HG03520 (cell line): ENCODE results near the gene PC.

Experiments used
- ATAC-seq: cut with Tn5 transposase; IDR thresholded peaks from one replicate; pipeline ENCODE4 v1.9.1; 2021; ENCODE audit warnings: mild to moderate bottlenecking, moderate library complexity; ENCODE audit not compliant: unreplicated experiment

The PC gene

GRCh38 chr11:66885950-66886440, 72.2 kb downstream of the PC start:
- no peak for ATAC-seq

GRCh38 chr11:66885469-66885868, 72.7 kb downstream of the PC start:
- no peak for ATAC-seq

GRCh38 chr11:66884443-66884842, 73.7 kb downstream of the PC start:
- ATAC-seq = no peak

- ATAC-seq = no peak
Measured at GRCh38 chr11:66883016-66883965, 74.9 kb downstream of the PC start.

- ATAC-seq = no peak
Measured at GRCh38 chr11:66882561-66883015, 75.6 kb downstream of the PC start.

- ATAC-seq = no peak
Measured at GRCh38 chr11:66881927-66882452, 76.2 kb downstream of the PC start.

- ATAC-seq = no peak
Measured at GRCh38 chr11:66881451-66881835, 76.7 kb downstream of the PC start.

- ATAC-seq = no peak
Measured at GRCh38 chr11:66880496-66881450, 77.4 kb downstream of the PC start.

- ATAC-seq = no peak
Measured at GRCh38 chr11:66879999-66880398, 78.2 kb downstream of the PC start.

- no peak for ATAC-seq
Measured at GRCh38 chr11:66879583-66879982, 78.6 kb downstream of the PC start.

GRCh38 chr11:66879000-66879399, 79.2 kb downstream of the PC start:
- ATAC-seq = no peak

GRCh38 chr11:66878474-66878873, 79.7 kb downstream of the PC start:
- ATAC-seq = no peak

- no peak for ATAC-seq
Measured at GRCh38 chr11:66877588-66878385, 80.4 kb downstream of the PC start.

GRCh38 chr11:66875378-66875777, 82.8 kb downstream of the PC start:
- ATAC-seq = no peak

- no peak for ATAC-seq
Measured at GRCh38 chr11:66874232-66874631, 84.0 kb downstream of the PC start.

GRCh38 chr11:66871521-66871901, 86.7 kb downstream of the PC start:
- ATAC-seq = no peak

- no peak for ATAC-seq
Measured at GRCh38 chr11:66870616-66871520, 87.3 kb downstream of the PC start.

GRCh38 chr11:66870131-66870530, 88.1 kb downstream of the PC start:
- no peak for ATAC-seq

GRCh38 chr11:66869567-66869870, 88.7 kb downstream of the PC start:
- ATAC-seq = no peak
